Stimulated activated CD8-positive, alpha-beta memory T cell treated with anti-CD3 and anti-CD28 coated beads, Interleukin-15, amount 100 ng/mL, for 48 hours (primary cell): ENCODE results near the gene PCDHB1.

ENCODE experiments used
- DNase-seq, 2 donors: peaks; one replicate each; pipeline ENCODE4 v3.0.0-alpha.2; 2020; ENCODE audit warnings: low read depth in 2 of 2

Gene PCDHB1, protein sequence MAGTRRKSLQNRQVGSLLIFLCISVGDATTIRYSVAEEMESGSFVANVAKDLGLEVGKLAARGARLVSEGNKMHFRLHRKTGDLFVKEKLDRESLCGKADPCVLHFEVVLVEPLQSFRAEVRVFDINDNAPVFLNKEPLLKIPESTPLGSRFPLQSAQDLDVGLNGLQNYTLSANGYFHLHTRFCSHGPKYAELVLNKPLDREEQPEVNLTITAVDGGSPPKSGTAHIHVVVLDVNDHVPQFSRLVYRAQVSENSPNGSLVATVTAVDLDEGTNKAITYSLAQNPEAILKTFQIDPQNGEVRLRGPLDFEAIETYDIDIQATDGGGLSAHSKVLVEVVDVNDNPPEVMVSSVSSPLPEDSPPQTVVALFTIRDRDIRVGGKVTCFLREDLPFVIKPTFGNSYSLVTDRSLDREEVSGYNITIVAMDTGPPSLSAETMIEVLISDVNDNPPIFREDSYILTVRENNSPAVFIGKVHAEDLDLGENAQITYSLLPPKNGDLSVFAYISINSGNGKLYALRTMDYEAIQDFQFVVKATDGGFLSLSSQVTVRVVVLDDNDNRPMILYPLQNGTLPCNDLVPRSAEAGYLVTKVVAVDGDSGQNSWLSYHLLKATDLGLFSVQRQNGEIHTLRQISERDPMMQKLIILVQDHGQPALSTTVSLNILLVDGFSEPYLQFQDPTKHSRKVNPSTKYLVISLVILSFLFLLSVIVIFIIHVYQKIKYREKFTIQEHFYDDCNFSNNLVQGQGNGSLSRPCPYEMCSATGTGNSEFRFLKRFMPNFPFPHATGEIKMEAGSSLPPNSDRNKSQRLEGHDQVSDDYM

DNA sequence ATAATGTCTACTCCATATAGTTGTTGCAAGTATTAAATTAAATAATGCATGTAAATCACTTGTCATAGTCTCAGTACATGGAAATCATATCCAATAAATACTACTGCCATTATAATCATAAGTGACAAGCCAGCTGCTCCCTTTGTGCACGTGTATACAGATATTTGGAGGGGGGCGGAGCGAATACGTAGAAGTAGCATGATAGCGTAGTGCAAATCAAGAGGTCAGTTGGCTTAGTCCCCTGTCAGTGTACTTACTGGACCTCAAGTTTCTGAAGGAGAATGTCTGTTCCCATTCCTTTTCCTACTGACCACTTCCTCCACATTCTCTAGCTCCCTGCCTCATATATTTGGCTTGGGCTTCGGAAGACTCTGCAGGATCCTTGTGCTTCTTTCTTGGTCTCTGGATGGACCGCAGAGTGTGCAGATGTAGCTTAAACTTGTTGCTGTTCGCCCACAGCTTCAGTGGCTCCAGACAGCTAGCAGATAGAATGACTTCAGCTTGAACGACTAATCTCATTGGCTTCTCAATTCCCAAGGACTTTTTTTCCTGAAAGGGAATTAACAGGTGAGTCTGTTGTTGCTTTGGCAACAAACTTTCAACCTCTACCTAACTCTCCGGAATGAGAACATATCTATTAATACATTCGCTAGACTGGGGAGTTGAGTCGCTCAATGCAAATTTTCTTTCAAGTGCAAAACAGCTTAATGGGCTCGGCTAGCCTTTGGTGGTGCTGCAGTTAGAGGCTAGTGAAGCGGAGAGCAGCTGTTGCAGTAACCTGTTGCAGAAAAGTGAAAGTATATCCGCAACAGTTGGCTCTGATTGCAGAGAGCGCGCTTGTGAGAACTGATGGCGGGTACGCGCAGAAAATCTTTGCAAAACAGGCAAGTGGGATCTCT lies at the start of gene PCDHB1:
Gene PCDHB1, plus strand, starts transcription at position 753 of the 899 bp plus-strand sequence. Its CDS starts 97 bp downstream, at position 850.
- no peak for DNase-seq

DNA sequence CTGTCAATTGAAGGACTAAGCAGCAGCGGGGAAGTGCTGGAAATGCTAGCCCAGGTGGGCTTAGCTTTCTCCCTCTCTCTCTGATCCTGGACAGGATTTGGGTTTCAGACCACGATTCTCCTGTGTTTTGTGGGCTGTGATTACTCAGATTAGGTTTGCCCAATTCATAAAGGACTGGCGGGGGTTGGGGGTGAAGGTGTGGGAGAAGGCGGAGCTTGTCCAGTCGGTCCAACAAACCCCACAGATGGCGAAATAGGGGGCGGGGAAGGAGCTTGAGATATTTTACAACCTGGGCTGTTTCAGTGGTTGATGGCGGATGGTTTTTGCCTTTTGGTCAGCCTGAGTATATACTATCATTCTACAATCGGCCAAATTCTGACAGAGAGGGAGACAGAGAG lies 49.7 kb upstream of the PCDHB1 start:
- DNase-seq, result no peak

DNA sequence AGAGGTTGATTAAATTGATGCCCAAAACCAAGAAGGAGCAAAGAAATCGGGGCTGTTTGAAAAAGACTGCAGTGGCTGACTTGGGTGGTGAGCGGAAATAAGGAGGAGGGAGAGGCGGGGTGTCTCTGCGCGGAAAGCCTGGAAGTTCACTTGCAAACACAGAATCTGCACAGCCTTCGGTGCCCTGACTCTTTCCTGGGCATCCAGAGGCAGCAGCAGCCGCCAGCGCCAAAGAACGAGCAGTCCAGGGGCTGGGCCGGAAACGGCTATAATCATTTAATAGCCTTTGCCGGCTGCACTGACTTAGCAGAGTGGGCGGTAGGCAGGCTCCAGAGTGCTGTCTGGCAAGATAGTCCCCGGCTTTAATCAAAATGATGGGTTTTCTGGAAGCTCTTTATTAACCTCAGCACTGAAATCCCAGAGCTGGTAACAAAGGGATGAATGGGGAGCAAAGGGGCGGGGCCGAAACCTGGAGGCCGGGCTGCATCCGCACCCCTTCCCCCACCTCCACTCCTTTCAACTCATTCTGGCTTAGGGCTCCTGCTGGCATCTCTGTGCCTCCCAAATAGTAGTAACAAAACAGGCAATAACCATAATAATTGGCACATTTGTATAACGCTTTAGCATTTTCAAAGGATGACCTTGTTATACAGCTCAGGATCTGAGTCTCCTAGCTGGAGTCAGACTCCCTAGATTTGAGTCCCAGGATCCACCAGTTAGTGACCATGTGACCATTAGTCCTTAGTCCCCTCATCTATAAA lies 49.1 kb upstream of the PCDHB1 start:
- DNase-seq, result no peak

DNA sequence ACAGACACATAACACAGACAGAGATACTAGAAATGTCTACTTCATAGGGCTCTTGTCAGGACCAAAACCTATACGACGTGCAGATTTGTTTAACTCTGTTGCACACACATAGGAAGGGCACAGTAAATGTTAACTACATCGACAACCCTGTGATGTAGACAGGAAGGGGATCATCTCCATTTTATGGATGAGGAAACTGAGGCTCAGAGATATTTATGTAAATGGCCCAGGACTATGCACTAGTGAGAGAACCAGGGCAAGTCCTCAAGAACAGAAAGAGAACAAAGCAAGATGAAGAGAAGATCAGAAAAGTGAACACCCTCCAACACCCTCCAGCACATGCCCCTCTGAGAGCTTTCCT lies 48.6 kb upstream of the PCDHB1 start:
- no peak for DNase-seq

DNA sequence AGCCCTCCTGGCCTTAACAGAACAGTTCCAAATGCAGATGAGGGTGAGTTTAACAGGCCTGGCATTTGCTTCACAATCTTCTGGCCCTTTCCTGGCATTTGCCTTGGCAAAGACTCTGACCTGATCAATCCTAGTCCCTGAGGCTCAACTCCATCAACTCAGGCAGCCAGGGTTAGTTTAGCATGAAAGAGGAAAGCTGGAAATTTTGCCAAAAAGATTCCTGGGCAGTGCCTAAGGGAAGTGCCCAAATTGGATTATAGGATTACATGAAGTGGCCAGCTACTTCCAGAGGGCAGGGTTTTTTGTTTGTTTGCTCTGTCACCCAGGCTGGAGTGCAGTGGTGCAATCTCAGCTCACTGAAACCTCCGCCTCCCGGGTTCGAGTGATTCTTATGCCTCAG lies 48.1 kb upstream of the PCDHB1 start:
- DNase-seq, result no peak

DNA sequence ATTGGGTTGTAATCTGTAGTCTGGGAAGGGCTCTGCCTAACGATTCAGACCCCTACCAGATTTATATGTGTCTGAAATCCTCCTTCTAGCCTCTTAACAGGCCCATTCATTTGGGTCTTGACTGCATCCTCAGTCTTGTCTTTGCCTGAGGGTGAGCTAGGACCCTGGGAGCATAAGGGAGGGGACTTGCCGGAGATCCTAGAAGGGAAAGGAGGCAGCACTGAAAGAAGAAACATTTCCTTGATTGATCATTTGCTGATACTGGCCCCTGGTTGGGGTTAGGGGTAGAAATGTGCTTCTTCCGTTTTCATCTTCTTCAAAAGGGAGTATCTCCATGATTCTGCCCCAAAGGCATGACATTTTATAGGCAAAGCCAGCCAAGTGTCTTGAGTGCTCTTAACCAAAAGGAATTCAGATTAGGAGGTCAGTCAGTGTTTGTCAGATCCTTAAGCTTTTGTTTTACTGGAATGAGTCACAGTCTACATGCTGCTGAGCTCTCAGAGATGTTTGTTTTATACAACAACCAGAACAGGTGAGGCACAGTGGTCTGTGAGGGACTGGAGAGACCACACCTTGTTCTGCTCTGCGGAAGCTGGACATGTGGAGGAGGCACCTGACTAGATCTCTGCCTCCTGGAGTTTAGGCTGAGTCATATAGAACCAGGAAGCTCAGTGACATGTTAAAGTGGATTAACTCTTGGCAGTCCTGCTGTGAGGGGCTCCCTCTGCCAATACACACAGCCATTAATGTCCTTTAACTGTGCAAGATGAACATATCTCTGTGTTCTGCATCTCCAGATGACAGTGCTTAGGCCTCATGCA lies 47.2 kb upstream of the PCDHB1 start:
- no peak for DNase-seq

DNA sequence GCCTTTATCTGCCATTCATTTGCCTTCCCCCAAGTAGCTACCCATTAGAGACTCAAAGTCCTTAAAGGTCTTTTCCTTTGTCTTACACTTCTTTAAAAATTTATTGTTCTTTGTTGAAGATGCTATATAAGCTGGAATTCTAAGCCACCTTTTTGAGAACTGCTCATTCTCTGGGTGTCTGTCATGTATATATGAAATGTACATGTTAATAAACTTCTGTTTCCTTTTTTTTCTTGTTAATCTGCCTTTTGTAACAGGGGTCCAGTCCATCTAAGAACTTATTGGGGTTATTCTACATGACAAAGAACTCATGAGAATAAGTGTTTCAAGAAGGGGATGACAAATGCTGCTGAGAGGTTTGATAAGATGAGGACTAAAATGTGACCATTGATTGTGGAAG lies 43.4 kb upstream of the PCDHB1 start:
- DNase-seq, result no peak

DNA sequence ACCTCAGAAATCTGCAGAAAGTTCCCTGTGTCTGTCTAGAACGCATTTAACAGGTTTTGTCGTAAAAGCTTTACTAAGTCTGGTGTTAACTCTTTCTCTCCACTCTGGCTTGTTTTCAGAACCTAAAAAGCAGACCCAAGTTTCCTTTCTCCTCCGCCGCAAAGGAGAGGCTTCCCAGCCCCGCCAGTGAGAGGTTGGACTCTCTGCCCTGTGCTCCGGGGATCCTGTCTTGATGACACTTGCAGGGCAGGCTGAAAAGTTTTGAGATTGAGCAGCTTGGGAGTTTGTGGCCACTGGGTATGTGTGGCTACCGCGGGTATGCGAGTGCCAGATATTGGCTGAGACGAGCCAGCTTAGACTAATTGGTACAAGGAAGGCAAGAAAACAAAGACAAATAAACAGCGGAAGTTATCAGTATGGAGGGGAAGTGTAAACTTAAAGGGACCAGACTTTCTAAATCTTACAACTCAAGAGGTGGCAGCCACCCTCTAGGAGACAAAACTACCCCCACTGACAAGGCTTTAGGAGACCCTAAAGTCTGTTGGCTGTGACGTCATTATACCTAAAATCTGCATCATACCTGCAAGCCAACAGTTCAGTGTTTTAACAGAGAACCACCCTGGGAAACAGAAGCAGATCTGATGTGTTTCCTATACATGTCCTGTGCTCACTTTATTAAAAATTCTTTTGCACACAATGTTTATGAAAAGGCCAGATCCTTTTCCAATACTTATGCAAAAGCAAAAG lies 41.0 kb upstream of the PCDHB1 start:
- DNase-seq, result no peak

DNA sequence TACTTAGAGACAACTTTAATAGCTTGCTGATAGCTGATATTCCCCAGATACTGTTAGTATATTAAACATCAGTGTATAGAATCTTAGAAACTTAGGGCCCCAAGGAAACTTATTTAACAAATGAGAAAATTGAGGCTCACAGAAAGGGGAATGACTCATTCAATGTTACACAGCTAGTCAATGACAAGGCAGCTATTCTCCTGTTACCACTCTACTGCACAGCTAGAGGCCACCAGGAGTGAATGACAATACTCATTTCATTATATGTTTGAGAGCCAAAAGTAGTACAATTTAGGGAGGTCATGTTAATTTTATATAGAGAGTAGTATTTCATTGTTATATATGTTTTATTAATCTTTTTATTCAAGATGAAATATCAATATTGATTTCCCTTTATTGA lies 33.2 kb upstream of the PCDHB1 start:
- no peak for DNase-seq

DNA sequence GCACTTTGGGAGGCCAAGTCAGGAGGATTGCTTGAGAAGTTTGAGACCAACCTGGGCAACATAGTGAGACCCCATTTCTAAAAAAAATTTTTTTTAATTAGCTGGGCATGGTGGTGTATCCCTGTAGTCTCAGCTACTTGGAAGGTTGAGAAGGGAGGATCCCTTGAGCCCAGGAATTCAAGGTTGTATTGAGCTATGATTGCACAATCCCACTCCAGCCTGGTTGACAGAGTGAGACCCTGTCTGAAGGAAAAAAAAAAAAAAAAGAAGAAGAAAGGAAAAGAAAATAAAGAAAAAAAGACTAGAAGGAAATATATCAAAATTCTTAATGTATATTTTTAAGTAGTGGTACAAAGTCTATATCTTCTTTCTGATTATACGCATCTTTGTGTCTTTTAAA lies 28.8 kb upstream of the PCDHB1 start:
- DNase-seq, result no peak

DNA sequence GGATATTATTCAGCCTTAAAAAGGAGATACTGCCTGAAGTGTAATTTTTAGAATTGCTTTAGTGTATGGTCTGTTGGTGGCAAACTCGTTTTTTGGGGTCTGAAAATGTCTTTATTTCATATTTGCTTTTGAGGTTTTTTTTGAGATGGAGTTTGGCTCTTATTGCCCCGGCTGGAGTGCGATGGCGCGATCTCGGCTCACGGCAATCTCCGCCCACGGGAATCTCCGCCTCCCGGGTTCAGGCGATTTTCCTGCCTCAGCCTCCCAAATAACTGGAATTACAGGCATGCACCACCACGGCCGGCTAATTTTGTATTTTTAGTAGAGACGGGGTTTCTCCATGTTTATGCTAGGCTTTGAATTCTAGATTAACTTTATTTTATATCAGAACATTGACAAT lies 20.2 kb upstream of the PCDHB1 start:
- no peak for DNase-seq

DNA sequence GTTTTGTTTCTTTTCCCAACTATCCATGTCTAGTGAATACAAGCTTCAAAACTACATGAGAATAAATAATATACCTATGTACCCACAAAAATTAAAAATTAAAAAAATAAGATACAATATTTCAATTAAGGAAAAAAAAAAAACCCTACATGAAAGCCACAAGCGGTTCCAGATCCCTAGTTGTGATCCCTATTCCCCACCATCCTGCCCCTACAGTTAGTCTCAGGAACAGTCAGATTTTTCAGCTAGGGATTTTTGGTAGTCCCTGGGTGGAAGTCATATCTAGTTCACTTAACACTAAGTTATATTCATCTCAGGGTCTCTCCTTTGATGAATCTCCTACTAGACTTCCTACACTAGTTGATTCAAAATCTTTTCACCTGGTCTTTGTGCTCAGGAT lies 18.5 kb upstream of the PCDHB1 start:
- no peak for DNase-seq

DNA sequence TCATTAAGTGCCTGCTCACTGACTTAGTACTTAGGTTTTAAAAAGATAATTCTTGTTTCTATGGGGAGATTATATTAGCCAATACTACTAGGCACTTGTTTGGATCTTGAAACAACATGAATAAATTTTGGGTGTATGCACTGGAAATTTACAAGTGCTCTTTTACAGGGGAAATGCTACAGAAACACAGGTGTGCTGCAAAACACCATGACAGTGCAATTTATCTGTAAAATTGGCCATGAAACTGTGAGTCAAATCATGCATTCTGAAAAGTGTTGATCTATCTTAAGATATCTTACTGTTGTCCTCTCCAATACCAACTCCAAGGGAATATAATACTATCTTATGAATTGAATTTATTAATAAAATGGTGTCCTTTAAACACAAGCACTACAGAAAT lies 12.1 kb upstream of the PCDHB1 start:
- no peak for DNase-seq

DNA sequence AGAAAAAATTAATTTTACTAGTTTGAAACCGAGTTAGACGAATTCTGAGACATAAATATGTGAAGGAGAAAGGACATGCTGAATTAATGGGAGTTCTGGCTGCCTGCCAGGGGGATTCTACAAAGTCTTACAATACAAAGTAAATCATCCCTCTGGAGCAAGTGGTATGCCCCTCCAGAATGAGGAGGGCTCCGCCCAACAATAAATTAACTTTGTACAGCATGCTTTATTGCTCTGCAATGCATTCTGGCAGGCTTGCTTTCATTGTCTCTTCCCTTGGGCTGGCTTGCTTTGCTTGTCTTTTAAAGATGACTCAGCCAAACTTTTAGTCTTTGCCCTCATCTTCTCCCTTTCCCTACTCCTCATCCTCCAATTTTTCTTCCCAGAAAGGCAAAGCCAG lies 11.7 kb upstream of the PCDHB1 start:
- no peak for DNase-seq

DNA sequence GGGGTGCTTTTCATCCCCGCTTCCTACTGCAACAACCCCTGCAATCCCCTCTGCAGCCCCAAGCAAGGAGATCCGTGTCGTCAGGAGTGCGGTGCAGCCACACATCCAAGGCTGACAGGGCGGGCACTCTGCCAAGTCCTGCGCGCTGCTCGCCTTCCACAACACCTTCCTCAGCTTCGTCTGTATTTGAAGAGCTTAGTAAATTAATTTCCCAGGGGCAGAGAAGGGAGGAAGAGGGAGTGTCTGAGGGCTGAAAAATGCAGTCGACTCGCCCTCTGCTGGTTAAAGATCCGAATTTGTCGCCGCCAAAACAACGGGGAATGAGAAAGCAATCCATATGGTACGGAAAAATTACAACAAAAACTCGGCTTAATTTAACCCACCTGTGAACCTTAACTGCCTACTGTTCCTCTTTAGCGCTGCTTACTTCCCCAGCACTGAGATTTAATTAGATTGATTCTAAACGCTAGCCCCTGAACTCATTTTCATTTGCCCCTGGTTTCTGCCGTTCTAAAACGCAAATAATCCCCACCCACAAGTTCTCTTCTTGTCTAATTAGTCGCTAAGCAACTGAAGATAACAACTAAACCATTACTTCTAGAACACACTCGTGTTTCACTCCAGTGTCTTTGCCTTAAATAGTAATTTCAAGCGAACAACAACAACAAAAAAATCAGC lies 10.9 kb upstream of the PCDHB1 start:
- DNase-seq, result no peak

DNA sequence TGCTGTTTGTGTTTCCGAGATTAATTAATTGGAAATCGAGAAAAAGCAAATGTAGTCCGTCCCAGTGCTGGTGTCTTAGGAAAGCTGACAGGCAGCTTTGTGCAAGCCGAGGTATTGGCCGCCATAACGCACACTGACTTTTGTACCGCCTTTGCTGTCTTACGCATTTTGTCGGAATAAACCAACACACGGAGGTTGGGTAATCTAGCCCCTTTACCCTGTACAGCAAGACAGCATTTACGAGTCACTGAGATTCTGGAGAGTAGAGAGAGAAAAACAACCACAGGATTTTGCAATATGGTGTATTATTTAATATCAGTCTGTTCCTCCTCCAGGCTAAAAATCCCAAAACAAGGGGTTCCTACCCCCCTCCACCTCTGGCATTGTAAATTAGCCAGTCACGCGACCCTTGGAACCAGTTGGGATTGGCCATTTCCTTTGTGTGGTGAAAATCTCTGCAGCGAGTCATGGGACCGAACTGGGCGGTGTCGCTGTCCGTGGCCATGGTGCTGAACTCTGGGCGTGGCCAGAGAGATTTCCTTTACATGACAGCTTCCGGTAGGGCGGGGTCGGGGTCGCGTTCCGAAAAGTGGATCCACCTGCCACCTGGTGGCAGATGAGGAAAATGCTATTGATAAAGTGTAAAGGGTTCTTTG lies 10.3 kb upstream of the PCDHB1 start:
- DNase-seq, result peak; percentile 53 to 56

DNA sequence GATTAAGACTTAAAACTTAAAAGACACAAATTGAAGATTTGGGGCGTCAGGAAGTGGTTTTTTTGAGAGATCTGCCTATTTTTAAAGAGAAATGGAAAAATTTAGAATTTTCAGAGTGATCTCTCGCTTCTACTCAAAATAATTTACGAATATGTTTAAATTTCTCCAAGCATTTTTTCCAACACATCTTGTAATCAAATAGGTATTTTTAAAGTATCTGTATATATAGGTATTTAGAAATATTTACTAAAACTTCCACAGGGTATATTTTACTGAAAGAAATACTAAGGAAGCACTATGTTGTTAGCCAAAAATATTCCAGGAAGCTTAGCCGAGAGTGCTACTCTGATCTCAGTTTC lies 9.8 kb upstream of the PCDHB1 start:
- DNase-seq, result no peak

DNA sequence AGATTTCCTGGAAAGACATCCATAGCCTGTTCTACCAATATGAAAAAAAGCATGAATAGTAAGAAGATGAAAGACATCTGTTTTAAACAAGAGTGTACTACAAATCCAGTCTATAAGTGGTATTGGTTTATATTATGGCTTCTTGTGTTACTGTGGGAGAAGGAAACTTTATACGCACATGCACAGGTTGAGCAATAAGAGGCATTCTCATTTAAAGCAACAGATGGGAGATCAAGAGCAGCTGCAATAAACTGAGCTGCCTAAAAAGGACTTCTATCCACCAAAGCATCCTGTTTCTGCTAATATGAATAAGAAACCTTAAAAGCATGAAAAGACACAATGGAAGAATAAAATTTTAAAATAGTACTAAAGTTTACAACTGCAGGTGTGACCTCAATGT lies 8.6 kb upstream of the PCDHB1 start:
- DNase-seq, result no peak

DNA sequence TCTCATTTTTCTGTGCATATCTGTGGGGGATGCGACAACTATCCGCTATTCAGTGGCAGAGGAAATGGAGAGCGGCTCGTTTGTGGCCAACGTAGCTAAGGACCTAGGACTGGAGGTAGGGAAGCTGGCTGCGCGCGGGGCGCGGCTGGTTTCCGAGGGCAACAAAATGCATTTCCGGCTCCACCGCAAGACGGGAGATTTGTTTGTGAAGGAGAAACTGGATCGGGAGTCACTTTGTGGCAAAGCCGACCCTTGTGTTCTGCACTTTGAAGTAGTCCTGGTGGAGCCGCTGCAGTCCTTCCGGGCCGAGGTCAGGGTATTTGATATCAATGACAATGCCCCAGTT lies 320 bp downstream of the PCDHB1 start:
- DNase-seq, result no peak
